CD14-positive monocyte (primary cell): ENCODE results near the gene SCYL1. TPM values are rescaled to one million over a fixed set of nuclear protein-coding genes. Genes with fewer than 3 reads are reported as not detected.
A peak's percentile ranks its signal among the peaks of the same experiment; 100 is the strongest.
"Not testable (repeated sequence)": the region's sequence is repeated elsewhere in the genome, so short reads cannot be mapped to it uniquely, and the experiment has no call there.

Experiments used
- DNase-seq, 3 donors: peaks; one replicate each; pipeline ENCODE4 v3.0.0-alpha.2; 2011 to 2022
- H2AFZ ChIP-seq: 2 replicates; pipeline ENCODE4 v1.6.0; 2012; ENCODE audit warnings: mild to moderate bottlenecking, low read depth, low read length, inconsistent platforms; ENCODE audit not compliant: insufficient read depth, poor library complexity, severe bottlenecking
- H3K27ac ChIP-seq, 2 donors: 1 replicate in 1 of 2; 2 replicates in 1 of 2; pipeline ENCODE4 v1.5.1; 2012 to 2013; ENCODE audit warnings: low read length in 2 of 2, control low read depth in 1 of 2, inconsistent platforms in 1 of 2, low read depth in 1 of 2, mild to moderate bottlenecking in 1 of 2
- H3K27me3 ChIP-seq, 2 donors: one replicate each; pipeline versions ENCODE4 v1.6.0 to v1.6.1; 2011 to 2013; ENCODE audit warnings: low read length in 2 of 2; ENCODE audit not compliant: control insufficient read depth in 2 of 2, insufficient read depth in 2 of 2
- H3K36me3 ChIP-seq, 2 donors: replicated peaks in 1 of 2; 1 replicate in 1 of 2; 2 replicates in 1 of 2; pipeline versions ENCODE4 v1.5.1 to v1.6.1; 2012 to 2013; ENCODE audit warnings: low read length in 2 of 2, control low read depth in 1 of 2, inconsistent platforms in 1 of 2, mild to moderate bottlenecking in 1 of 2; ENCODE audit not compliant: insufficient read depth in 2 of 2, control insufficient read depth in 1 of 2
- H3K4me1 ChIP-seq, 2 donors: 1 replicate in 1 of 2; 2 replicates in 1 of 2; pipeline versions ENCODE4 v1.5.1 to v1.6.1; 2012 to 2013; ENCODE audit warnings: low read length in 2 of 2, control low read depth in 1 of 2, inconsistent platforms in 1 of 2, mild to moderate bottlenecking in 1 of 2, moderate library complexity in 1 of 2; ENCODE audit not compliant: insufficient read depth in 2 of 2, control insufficient read depth in 1 of 2
- H3K4me2 ChIP-seq: replicated peaks from 2 replicates; pipeline ENCODE3; 2012; ENCODE audit warnings: low read length, moderate library complexity, mild to moderate bottlenecking; ENCODE audit not compliant: poor library complexity, severe bottlenecking; ENCODE audit errors: extremely low read depth
- H3K4me3 ChIP-seq, 3 experiments: fragments of 200-600 bp in 1 of 3; sonication (generic) in 1 of 3; replicated peaks in 1 of 3; 1 replicate in 2 of 3; 2 replicates in 1 of 3; pipeline ENCODE4 v1.5.1; 2011 to 2013; ENCODE audit warnings: low read length in 3 of 3, mild to moderate bottlenecking in 3 of 3, control low read depth in 2 of 3, low read depth in 2 of 3, inconsistent platforms in 1 of 3, moderate library complexity in 1 of 3
- H3K79me2 ChIP-seq: 2 replicates; pipeline ENCODE4 v1.6.0; 2012; ENCODE audit warnings: mild to moderate bottlenecking, control low read depth, inconsistent platforms, low read length, moderate library complexity; ENCODE audit not compliant: insufficient read depth
- H3K9ac ChIP-seq: 2 replicates; pipeline ENCODE4 v1.6.0; 2017; ENCODE audit warnings: low read length, mild to moderate bottlenecking; ENCODE audit not compliant: insufficient read depth, poor library complexity, severe bottlenecking
- H3K9me3 ChIP-seq, 2 donors: replicated peaks in 1 of 2; 1 replicate in 1 of 2; 2 replicates in 1 of 2; pipeline versions ENCODE4 v1.5.1 to v1.6.1; 2012 to 2013; ENCODE audit warnings: low read length in 2 of 2, control low read depth in 1 of 2; ENCODE audit not compliant: control insufficient read depth in 1 of 2, insufficient read depth in 1 of 2
- H4K20me1 ChIP-seq: 2 replicates; pipeline ENCODE4 v1.6.0; 2012; ENCODE audit warnings: mild to moderate bottlenecking, low read length, control low read depth, moderate library complexity; ENCODE audit not compliant: insufficient read depth
- H3K27ac Mint-ChIP-seq, 7 donors: one replicate each; pipeline ENCODE4 v1.8.0; 2020; ENCODE audit warnings: mild to moderate bottlenecking in 7 of 7, mixed read lengths in 7 of 7, moderate library complexity in 6 of 7, inconsistent platforms in 2 of 7
- H3K27me3 Mint-ChIP-seq, 3 donors: one replicate each; pipeline ENCODE4 v1.8.0; 2021 to 2022; ENCODE audit warnings: low read depth in 3 of 3, mild to moderate bottlenecking in 3 of 3, mixed read lengths in 3 of 3, moderate library complexity in 3 of 3, inconsistent platforms in 1 of 3
- H3K36me3 Mint-ChIP-seq, 2 donors: one replicate each; pipeline ENCODE4 v1.8.0; 2020; ENCODE audit warnings: mixed read lengths in 2 of 2, inconsistent platforms in 1 of 2, mild to moderate bottlenecking in 1 of 2
- H3K4me1 Mint-ChIP-seq: one replicate; pipeline ENCODE4 v1.8.0; 2020; ENCODE audit warnings: mild to moderate bottlenecking, mixed read lengths
- H3K4me3 Mint-ChIP-seq, 2 donors: one replicate each; pipeline ENCODE4 v1.8.0; 2020; ENCODE audit warnings: mild to moderate bottlenecking in 2 of 2, mixed read lengths in 2 of 2, moderate library complexity in 1 of 2
- H3K9me3 Mint-ChIP-seq, 7 donors: one replicate each; pipeline ENCODE4 v1.8.0; 2020 to 2022; ENCODE audit warnings: mixed read lengths in 7 of 7, mild to moderate bottlenecking in 6 of 7, moderate library complexity in 6 of 7, inconsistent platforms in 2 of 7
- WGBS: methylation state at CpG from one replicate; pipeline ENCODE4 v1.1.5; 2013; ENCODE audit warnings: missing lambda C conversion rate; ENCODE audit not compliant: insufficient coverage; 5-methylcytosine and 5-hydroxymethylcytosine counted together
- intact Hi-C, 2 donors: fragments of 100-400 bp; cut with micrococcal nuclease; formaldehyde crosslinking; loops; one replicate each; pipeline versions ENCODE4 v1.15.0 to v1.15.1; 2023
- polyA plus RNA-seq, 3 donors: library from polyadenylated mRNA; depleted of rRNA in 1 of 3; unstranded in 2 of 3; stranded (reverse) in 1 of 3; fragments of 300-500 nt in 2 of 3; fragments of >200 nt in 1 of 3; fragmentation: Illumina TruSeq in 2 of 3; gene quantifications; 1 replicate in 2 of 3; 2 replicates in 1 of 3; pipeline ENCODE4 v1.2.3, GENCODE V29; 2012 to 2021
- TF ChIP-seq, protein P1 (sequence below): fragments of 200-600 bp; IDR thresholded peaks from one replicate; pipeline ENCODE4 v1.8.0; 2022; ENCODE audit warnings: antibody characterized with exemption, mild to moderate bottlenecking

SCYL1 gene
- polyA plus RNA-seq, 3 donors = 18.6 to 71.6 (median 29.7) TPM

GRCh38 chr11:65562788-65563187 is 37.9 kb downstream of the SCYL1 start:
- Mint-ChIP-seq H3K27ac (no peak overlapping the region), H3K36me3 (peaks cover 3 to 4% of the 10 kb centered on the region in 2 donors), H3K4me3 (no peak overlapping the region), H3K27me3 (peaks cover 6 to 29% (median 18%) of the 10 kb centered on the region in 3 donors), H3K4me1 (peaks cover 34% of the 10 kb centered on the region), H3K9me3 (peaks cover 0 to 1% (median 0%) of the 10 kb centered on the region in 7 donors)
- Histone ChIP-seq H3K9me3 (no peaks in the 10 kb centered on the region), H3K4me2 (no peak overlapping the region), H3K4me1 (peaks cover 22 to 34% of the 10 kb centered on the region in 2 donors), H3K36me3 (peaks cover 0 to 3% of the 10 kb centered on the region in 2 donors), H3K27ac (no peak overlapping the region), H4K20me1 (peaks cover 6% of the 10 kb centered on the region), H3K79me2 (peaks cover 8% of the 10 kb centered on the region), H2AFZ (no peak overlapping the region), H3K4me3 (no peak overlapping the region), H3K9ac (no peak overlapping the region), H3K27me3 (peaks cover 0 to 22% of the 10 kb centered on the region in 2 donors)
- TF ChIP-seq, protein P1, sequence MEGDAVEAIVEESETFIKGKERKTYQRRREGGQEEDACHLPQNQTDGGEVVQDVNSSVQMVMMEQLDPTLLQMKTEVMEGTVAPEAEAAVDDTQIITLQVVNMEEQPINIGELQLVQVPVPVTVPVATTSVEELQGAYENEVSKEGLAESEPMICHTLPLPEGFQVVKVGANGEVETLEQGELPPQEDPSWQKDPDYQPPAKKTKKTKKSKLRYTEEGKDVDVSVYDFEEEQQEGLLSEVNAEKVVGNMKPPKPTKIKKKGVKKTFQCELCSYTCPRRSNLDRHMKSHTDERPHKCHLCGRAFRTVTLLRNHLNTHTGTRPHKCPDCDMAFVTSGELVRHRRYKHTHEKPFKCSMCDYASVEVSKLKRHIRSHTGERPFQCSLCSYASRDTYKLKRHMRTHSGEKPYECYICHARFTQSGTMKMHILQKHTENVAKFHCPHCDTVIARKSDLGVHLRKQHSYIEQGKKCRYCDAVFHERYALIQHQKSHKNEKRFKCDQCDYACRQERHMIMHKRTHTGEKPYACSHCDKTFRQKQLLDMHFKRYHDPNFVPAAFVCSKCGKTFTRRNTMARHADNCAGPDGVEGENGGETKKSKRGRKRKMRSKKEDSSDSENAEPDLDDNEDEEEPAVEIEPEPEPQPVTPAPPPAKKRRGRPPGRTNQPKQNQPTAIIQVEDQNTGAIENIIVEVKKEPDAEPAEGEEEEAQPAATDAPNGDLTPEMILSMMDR = no peak
- intact Hi-C loops = no loop called here
- WGBS = 100% methylated on average over 2 of the region's 9 CpGs
- no peak for DNase-seq

GRCh38 chr11:65563601-65564000 is 38.7 kb downstream of the SCYL1 start:
- Histone ChIP-seq H3K9ac (no peak overlapping the region), H3K4me1 (peaks cover 21 to 31% of the 10 kb centered on the region in 2 donors), H3K4me3 (no peak overlapping the region), H3K36me3 (peaks cover 0 to 3% of the 10 kb centered on the region in 2 donors), H3K27me3 (peaks cover 0 to 21% of the 10 kb centered on the region in 2 donors), H3K79me2 (peaks cover 16% of the 10 kb centered on the region), H4K20me1 (peaks cover 11% of the 10 kb centered on the region), H2AFZ (no peak overlapping the region), H3K4me2 (no peak overlapping the region), H3K27ac (no peak overlapping the region), H3K9me3 (no peaks in the 10 kb centered on the region)
- Mint-ChIP-seq H3K9me3 (peaks cover 0 to 1% (median 0%) of the 10 kb centered on the region in 7 donors), H3K36me3 (peaks cover 7 to 12% of the 10 kb centered on the region in 2 donors), H3K4me1 (peaks cover 38% of the 10 kb centered on the region), H3K27me3 (peaks cover 6 to 22% (median 18%) of the 10 kb centered on the region in 3 donors), H3K27ac (no peak overlapping the region), H3K4me3 (no peak overlapping the region)
- TF ChIP-seq, protein P1 = no peak
- DNase-seq = no peak
- intact Hi-C loops = no loop called here
- 100% methylated on average over 4 of the region's 4 CpGs for WGBS

GRCh38 chr11:65564879-65565559 is 40.1 kb downstream of the SCYL1 start:
- H3K9me3 ChIP-seq, H3K4me3 Mint-ChIP-seq, H3K4me2 ChIP-seq, intact Hi-C loops, H3K4me3 ChIP-seq, H3K9ac ChIP-seq, H3K27me3 ChIP-seq, H3K36me3 ChIP-seq, H2AFZ ChIP-seq, DNase-seq, H3K9me3 Mint-ChIP-seq: not testable (repeated sequence)
- peaks cover 46% of the 10 kb centered on the region for H3K4me1 Mint-ChIP-seq
- peak overlapping the region in 6 of 7 donors; percentile 45 to 84 (median 64) for H3K27ac Mint-ChIP-seq
- whole genome bisulfite sequencing = 80% methylated on average over 7 of the region's 12 CpGs
- Histone ChIP-seq H3K4me1 (peaks cover 30 to 38% of the 10 kb centered on the region in 2 donors), H3K79me2 (peaks cover 25% of the 10 kb centered on the region), H4K20me1 (peaks cover 18% of the 10 kb centered on the region), H3K27ac (peak overlapping the region in 1 of 2 donors; percentile 57)
- peaks cover 4 to 11% (median 10%) of the 10 kb centered on the region in 3 donors for H3K27me3 Mint-ChIP-seq
- peaks cover 10 to 16% of the 10 kb centered on the region in 2 donors for H3K36me3 Mint-ChIP-seq
